MM.1S (cell line): ENCODE data around the gene MIP.
"Not testable (repeated sequence)": the region's sequence is repeated elsewhere in the genome, so short reads cannot be mapped to it uniquely, and the experiment has no call there.

Experiments
- DNase-seq: peaks from one replicate; pipeline ENCODE4 v3.0.0-alpha.2; 2015
- H2AFZ ChIP-seq: fragments of 300-600 bp; sonication (generic); 2 replicates; pipeline ENCODE4 v1.6.0; 2016; ENCODE audit warnings: antibody characterized with exemption, low read length
- H3F3A ChIP-seq: fragments of 300-600 bp; sonication (generic); 2 replicates; pipeline ENCODE4 v1.6.1; 2016; ENCODE audit warnings: mild to moderate bottlenecking, antibody characterized with exemption, low read length, moderate library complexity, mixed read lengths; ENCODE audit not compliant: insufficient read depth
- H3K27ac ChIP-seq: fragments of 300-600 bp; sonication (generic); 2 replicates; pipeline ENCODE4 v1.5.1; 2016; ENCODE audit warnings: mild to moderate bottlenecking, low read length
- H3K27me3 ChIP-seq: fragments of 300-600 bp; sonication (generic); replicated peaks from 2 replicates; pipeline ENCODE4 v1.6.0; 2016; ENCODE audit warnings: low read length; ENCODE audit not compliant: insufficient read depth
- H3K36me3 ChIP-seq: fragments of 300-600 bp; sonication (generic); replicated peaks from 2 replicates; pipeline ENCODE4 v1.6.1; 2016; ENCODE audit warnings: mild to moderate bottlenecking, low read length, mixed read lengths; ENCODE audit not compliant: insufficient read depth
- H3K4me1 ChIP-seq: fragments of 300-600 bp; sonication (generic); 2 replicates; pipeline ENCODE4 v1.6.1; 2016; ENCODE audit warnings: low read length, mixed read lengths
- H3K4me2 ChIP-seq: fragments of 300-600 bp; sonication (generic); 2 replicates; pipeline ENCODE4 v1.6.0; 2016; ENCODE audit warnings: low read depth, low read length
- H3K4me3 ChIP-seq: fragments of 300-600 bp; sonication (generic); 2 replicates; pipeline ENCODE4 v1.5.1; 2016; ENCODE audit warnings: low read length, mixed read lengths
- H3K79me2 ChIP-seq: fragments of 300-600 bp; sonication (generic); 2 replicates; pipeline ENCODE4 v1.6.1; 2016; ENCODE audit warnings: mixed run types, low read length, mixed read lengths
- H3K9ac ChIP-seq: fragments of 300-600 bp; sonication (generic); 2 replicates; pipeline ENCODE4 v1.6.1; 2016; ENCODE audit warnings: low read length, mixed read lengths
- H3K9me2 ChIP-seq: fragments of 300-600 bp; sonication (generic); replicated peaks from 2 replicates; pipeline ENCODE4 v1.6.1; 2016; ENCODE audit warnings: mild to moderate bottlenecking, low read length, mixed read lengths; ENCODE audit not compliant: insufficient read depth
- H3K9me3 ChIP-seq: fragments of 300-600 bp; sonication (generic); replicated peaks from 2 replicates; pipeline ENCODE4 v1.6.1; 2016; ENCODE audit warnings: mild to moderate bottlenecking, low read length, mixed read lengths; ENCODE audit not compliant: insufficient read depth
- H4K20me1 ChIP-seq: fragments of 300-600 bp; sonication (generic); 2 replicates; pipeline ENCODE4 v1.6.1; 2016; ENCODE audit warnings: mild to moderate bottlenecking, low read length, moderate library complexity, mixed read lengths; ENCODE audit not compliant: insufficient read depth
- EZH2 ChIP-seq: fragments of 300-600 bp; sonication (generic); optimal IDR thresholded peaks from 2 replicates; pipeline ENCODE3; 2017; ENCODE audit warnings: low read depth, mild to moderate bottlenecking, antibody characterized with exemption, low read length, mixed read lengths
- EZH2phosphoT487 ChIP-seq: fragments of 300-600 bp; sonication (generic); IDR thresholded peaks from 2 replicates; pipeline ENCODE4 v1.6.1; 2018; ENCODE audit warnings: antibody characterized with exemption, low read length
- TF ChIP-seq, protein P1 (sequence below): fragments of 300-600 bp; sonication (generic); IDR thresholded peaks from 2 replicates; pipeline ENCODE4 v1.5.1; 2016; ENCODE audit warnings: antibody characterized with exemption, low read length, mixed read lengths

MIP gene

DNA sequence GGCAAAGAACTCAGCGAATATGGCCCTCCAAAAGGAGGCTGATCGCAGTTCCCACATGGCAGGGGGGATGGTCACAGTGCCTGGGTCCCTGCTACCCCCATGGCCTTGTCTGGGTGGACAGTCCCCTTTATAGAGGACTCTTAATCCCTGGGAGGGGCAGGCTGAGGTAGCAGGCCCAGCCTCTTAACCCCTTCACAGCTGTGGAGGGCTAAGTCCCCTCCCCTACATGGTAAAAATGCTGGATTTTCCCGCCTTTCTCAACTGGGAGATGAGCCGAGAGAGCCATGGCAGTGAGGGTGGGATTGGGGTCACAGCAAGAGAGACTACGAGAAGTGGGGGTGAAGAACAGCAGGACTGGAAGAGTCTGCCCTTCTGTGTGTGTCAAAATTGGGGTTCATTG lies at the start of gene MIP:
Gene MIP, minus strand, starts transcription at position 101 of the 400 bp plus-strand sequence. Its CDS starts 44 bp downstream, at position 57.
- no peaks in the 10 kb centered on the region for H3K9me3 ChIP-seq
- no peak within 1 kb of the TSS for H3K4me2 ChIP-seq
- no peaks in the 10 kb centered on the region for H3K36me3 ChIP-seq
- no peaks in the 10 kb centered on the region for H3K27me3 ChIP-seq
- no peaks in the 10 kb centered on the region for H3K4me1 ChIP-seq
- DNase-seq = no peak
- no peaks in the 10 kb centered on the region for H3K79me2 ChIP-seq
- no peak within 1 kb of the TSS for H3K4me3 ChIP-seq
- H3K27ac ChIP-seq = no peak within 1 kb of the TSS
- no peak within 1 kb of the TSS for H2AFZ ChIP-seq
- TF ChIP-seq EZH2 (no peak), EZH2phosphoT487 (no peak)
- TF ChIP-seq, protein P1, sequence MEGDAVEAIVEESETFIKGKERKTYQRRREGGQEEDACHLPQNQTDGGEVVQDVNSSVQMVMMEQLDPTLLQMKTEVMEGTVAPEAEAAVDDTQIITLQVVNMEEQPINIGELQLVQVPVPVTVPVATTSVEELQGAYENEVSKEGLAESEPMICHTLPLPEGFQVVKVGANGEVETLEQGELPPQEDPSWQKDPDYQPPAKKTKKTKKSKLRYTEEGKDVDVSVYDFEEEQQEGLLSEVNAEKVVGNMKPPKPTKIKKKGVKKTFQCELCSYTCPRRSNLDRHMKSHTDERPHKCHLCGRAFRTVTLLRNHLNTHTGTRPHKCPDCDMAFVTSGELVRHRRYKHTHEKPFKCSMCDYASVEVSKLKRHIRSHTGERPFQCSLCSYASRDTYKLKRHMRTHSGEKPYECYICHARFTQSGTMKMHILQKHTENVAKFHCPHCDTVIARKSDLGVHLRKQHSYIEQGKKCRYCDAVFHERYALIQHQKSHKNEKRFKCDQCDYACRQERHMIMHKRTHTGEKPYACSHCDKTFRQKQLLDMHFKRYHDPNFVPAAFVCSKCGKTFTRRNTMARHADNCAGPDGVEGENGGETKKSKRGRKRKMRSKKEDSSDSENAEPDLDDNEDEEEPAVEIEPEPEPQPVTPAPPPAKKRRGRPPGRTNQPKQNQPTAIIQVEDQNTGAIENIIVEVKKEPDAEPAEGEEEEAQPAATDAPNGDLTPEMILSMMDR = no peak
- H3F3A ChIP-seq = no peaks in the 10 kb centered on the region
- H4K20me1 ChIP-seq = no peaks in the 10 kb centered on the region
- H3K9me2 ChIP-seq = no peaks in the 10 kb centered on the region
- no peak within 1 kb of the TSS for H3K9ac ChIP-seq

DNA sequence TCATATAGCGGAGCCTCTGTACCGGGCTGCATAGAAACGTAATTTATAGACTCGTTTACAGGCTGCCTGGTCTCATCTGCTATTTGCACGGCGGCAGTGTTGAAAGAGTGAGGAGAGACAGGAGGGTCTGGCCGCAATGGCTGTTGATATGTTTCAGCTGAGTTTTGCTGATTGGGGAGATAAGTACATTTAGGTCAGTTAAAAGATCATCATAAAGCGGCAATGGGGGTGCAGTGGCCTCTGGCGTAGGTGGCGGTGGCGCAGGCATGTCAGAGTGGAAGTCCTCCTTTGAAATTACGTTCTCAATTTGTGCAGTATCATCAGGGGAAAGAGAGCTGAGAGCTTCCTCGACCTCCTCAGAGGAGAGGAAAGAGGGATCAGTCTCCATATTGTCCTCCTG lies 45.4 kb upstream of the MIP start:
- H3K79me2 ChIP-seq, H3K27ac ChIP-seq, H3K36me3 ChIP-seq, H3K27me3 ChIP-seq, H3F3A ChIP-seq, H2AFZ ChIP-seq, H4K20me1 ChIP-seq, H3K9me3 ChIP-seq, H3K4me2 ChIP-seq, H3K9ac ChIP-seq, DNase-seq, H3K4me3 ChIP-seq, H3K4me1 ChIP-seq, H3K9me2 ChIP-seq: not testable (repeated sequence)

DNA sequence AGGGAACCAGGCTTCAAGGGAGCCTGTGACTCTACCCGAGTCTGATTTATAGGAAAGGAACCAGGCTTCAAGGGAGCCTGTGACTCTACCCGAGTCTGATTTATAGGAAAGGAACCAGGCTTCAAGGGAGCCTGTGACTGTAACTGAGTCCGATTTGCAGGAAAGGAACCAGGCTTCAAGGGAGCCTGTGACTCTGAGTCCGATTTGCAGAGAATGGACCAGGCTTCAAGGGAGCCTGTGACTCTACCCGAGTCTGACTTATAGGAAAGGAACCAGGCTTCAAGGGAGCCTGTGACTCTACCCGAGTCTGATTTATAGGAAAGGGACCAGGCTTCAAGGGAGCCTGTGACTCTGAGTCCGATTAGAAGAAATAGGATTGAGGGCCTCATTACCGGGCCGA lies 45.0 kb upstream of the MIP start:
- not testable (repeated sequence) for H3K9me3 ChIP-seq, H3K79me2 ChIP-seq, H2AFZ ChIP-seq, H3K9me2 ChIP-seq, H3K27ac ChIP-seq, H4K20me1 ChIP-seq, H3K36me3 ChIP-seq, DNase-seq, H3K27me3 ChIP-seq, H3K4me1 ChIP-seq, H3K4me3 ChIP-seq, H3K9ac ChIP-seq, H3K4me2 ChIP-seq, H3F3A ChIP-seq

DNA sequence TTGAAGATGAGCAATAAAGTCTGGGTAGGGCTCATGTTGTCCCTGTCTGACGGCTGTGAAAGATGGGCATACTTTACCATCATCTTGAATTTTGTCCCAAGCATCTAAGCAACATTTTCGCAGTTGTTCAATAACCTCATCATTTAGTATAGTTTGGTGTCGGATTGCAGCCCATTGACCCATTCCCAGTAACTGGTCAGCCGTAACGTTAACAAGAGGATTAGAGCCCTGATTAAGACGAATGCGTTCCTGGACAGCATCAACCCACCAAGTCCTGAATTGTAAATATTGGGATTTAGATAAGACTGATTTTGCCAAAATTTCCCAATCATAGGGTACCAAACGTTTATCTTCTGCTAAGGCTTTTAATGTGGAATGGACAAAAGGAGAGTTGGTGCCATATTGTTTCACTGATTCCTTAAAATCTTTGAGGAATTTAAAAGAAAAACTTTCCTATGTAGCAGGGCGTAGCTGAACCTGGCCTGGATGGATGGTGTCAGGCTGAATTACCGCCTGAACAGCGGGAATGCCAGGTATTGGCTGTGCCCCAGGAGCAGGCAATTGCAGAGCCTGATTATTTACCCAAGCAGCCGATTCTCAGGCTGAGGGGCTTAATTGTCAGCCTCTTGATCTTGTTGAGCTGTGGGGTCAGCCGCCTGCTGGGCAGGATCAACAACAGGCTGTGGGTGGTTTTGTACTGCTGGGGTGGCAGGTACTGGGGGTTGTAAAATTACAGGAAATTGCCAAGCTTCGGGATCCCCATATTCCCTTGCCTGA lies 43.9 kb upstream of the MIP start:
- H3K4me1 ChIP-seq, H3K9ac ChIP-seq, H2AFZ ChIP-seq, H3K9me2 ChIP-seq, H3K36me3 ChIP-seq, H3K79me2 ChIP-seq, DNase-seq, H3K4me2 ChIP-seq, H3K4me3 ChIP-seq, H3K9me3 ChIP-seq, H4K20me1 ChIP-seq, H3K27me3 ChIP-seq, H3F3A ChIP-seq, H3K27ac ChIP-seq: not testable (repeated sequence)

DNA sequence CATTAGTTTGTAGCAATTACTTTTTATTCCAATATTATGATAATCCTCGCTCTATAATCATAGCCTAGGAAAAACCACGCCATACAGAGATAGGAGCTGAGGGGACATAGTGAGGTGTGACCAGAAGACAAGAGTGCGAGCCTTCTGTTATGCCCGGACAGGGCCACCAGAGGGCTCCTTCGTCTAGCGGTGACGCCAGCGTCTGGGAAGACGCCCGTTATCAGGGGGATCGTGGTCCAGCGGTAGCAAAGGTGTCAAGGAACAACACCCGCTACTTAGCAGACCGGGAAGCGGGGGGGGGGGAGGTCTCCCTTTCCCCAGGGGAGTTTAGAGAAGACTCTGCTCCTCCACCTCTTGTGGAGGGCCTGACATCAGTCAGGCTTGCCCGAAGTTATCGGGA lies 42.2 kb upstream of the MIP start:
- H3K9me3 ChIP-seq, H3K9ac ChIP-seq, H3K27ac ChIP-seq, H3F3A ChIP-seq, H3K4me1 ChIP-seq, H3K4me3 ChIP-seq, H3K27me3 ChIP-seq, H4K20me1 ChIP-seq, H3K4me2 ChIP-seq, H3K36me3 ChIP-seq, H3K79me2 ChIP-seq, H2AFZ ChIP-seq, H3K9me2 ChIP-seq: not testable (repeated sequence)
- TF ChIP-seq, protein P1 = peak; percentile 21; the same call in 1 of the 2 replicates
- DNase-seq = peak; percentile 29

DNA sequence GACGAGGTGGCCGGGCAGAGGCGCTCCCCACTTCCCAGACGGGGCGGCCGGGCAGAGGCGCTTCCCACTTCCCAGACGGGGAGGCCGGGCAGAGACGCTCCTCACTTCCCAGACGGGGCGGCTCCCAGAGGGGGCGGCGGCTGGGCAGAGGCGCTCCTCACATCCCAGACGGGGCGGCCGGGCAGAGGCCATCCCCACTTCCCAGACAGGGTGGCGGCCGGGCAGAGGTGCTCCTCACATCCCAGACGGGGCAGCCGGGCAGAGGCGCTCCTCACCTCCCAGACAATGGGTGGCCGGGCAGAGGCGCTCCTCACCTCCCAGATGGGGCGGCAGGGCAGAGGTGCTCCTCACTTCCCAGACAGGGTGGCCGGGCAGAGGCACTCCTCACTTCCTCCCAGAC lies 40.0 kb upstream of the MIP start:
- H3K36me3 ChIP-seq, H2AFZ ChIP-seq, H3K4me3 ChIP-seq, H4K20me1 ChIP-seq, H3K9ac ChIP-seq, H3K9me2 ChIP-seq, H3K4me1 ChIP-seq, H3F3A ChIP-seq, H3K27me3 ChIP-seq, H3K79me2 ChIP-seq, H3K27ac ChIP-seq, H3K9me3 ChIP-seq, H3K4me2 ChIP-seq, DNase-seq: not testable (repeated sequence)
